GM10266 (cell line): ENCODE measurements around the gene DSCAML1.

Experiments
- DNase-seq: peaks from one replicate; pipeline ENCODE4 v3.0.0; 2012; ENCODE audit errors: extremely low spot score
- CTCF ChIP-seq: IDR thresholded peaks from 2 replicates; pipeline ENCODE4 v1.5.1; 2012; ENCODE audit warnings: mild to moderate bottlenecking, low read depth; ENCODE audit not compliant: control insufficient read depth, insufficient read depth; ENCODE audit errors: missing control alignments

The DSCAML1 gene

DNA sequence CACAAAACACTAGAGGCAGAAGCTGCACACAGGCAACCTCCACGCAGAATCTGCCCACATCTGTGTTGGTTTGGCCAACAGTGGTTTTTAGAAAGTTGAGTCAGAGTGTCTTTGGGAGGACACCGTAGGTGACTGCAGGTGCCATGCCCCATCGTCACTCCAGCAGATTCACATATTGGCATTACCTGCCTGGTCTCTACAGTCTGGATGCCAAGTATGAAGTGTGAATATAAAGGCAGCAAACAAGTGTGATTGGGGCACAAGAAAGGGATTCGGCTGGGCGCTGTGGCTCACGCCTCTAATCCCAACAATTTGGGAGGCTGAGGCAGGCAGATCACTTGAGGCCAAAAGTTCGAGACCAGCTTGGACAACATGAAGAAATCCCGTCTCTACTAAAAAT lies 38.6 kb upstream of the DSCAML1 start:
- TF ChIP-seq CTCF: no peak
- DNase-seq: no peak

- TF ChIP-seq CTCF: no peak
- no peak for DNase-seq
Observed at GRCh38 chr11:117834838-117835443, 37.9 kb upstream of the DSCAML1 start.

DNA sequence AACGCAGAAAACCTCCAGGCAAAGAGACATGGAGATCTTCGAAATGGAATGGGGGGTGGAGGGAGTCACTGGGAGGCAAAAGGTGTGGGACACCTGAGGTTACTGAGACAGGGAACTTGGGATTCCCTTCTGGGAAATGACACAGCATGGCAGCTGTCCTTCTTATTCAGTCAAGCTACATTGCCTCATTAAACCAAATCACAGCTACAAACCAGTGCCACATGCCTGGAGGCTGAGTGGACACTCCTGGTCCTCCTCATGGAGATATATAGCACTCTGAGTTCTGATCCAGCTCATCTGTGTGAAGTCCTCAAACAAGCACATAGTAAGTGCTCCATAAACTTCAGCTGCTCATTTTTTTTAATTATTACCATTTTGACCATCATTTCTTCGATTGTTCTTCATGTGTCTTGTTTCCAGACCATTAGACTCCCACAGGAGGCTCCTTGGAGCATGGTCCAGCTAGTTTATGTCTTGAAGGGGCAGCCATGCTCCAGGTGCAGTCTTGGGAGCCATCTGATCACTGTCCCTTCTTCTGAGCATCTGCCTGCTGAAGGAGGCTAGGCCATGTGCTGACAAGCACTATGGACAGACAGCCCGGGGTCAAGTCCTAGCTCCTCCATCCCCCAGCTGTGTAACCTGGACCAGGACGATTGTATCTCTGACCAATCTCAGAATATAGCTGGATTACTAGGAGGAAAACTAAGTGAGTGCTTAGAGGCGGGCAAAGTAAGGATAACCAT lies 37.2 kb upstream of the DSCAML1 start:
- TF ChIP-seq CTCF: no peak
- no peak for DNase-seq

DNA sequence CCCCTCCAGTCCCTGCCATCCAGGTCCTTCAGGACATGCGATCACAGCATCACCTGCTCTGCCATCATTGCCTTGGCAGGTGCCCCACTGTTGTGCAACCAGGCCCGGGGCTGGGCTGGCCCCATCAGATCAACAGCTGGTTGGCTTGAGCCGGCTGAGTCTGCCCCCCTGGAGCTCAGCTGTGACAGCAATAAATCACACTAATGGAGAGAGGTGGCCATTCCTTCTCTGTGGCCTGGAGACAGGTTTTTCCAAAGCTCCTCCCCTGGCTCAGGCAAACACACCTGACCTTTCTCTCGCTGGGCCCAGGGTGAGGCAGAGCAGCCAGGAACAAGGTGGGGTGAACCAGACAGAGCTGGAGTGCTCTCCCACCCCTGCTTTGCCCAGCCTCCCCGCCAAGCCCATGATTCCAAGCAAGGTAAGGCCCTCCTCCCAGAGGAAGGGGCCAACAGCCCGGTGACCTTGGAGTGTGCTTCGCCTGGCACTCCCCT lies 36.4 kb upstream of the DSCAML1 start:
- TF ChIP-seq CTCF: no peak
- no peak for DNase-seq

- TF ChIP-seq CTCF: no peak
- no peak for DNase-seq
Observed at GRCh38 chr11:117832511-117832910, 35.5 kb upstream of the DSCAML1 start.

GRCh38 chr11:117831661-117832415 lies 34.8 kb upstream of the DSCAML1 start:
- TF ChIP-seq CTCF: no peak
- no peak for DNase-seq
